Transverse colon (tissue), 3 donors: ENCODE data around the gene GATB.

Experiments
- CTCF ChIP-seq, 5 experiments: fragments of 200-600 bp in 3 of 5; fragments of 450-650 bp in 2 of 5; sonication (generic) in 3 of 5; IDR thresholded peaks; 1 replicate in 2 of 5; 2 replicates in 3 of 5; pipeline ENCODE4 v1.5.1; 2016 to 2017; ENCODE audit warnings: antibody characterized with exemption in 5 of 5, inconsistent platforms in 3 of 5, mild to moderate bottlenecking in 2 of 5, moderate library complexity in 1 of 5
- POLR2A ChIP-seq: fragments of 450-650 bp; IDR thresholded peaks from one replicate; pipeline ENCODE4 v1.6.1; 2016; ENCODE audit warnings: antibody characterized with exemption, mild to moderate bottlenecking, moderate library complexity

- TF ChIP-seq CTCF (IDR thresholded peaks at IDR 0.05) (no peak), POLR2A (no peak)
These were observed 82.5 kb downstream of the GATB start for GRCh38 chr4:151678048-151678872.
